ENCODE data around the gene KRTAP10-6. TPM values are rescaled to one million over a fixed set of nuclear protein-coding genes. Genes with fewer than 3 reads are reported as not detected.
"Not testable (repeated sequence)": the region's sequence is repeated elsewhere in the genome, so short reads cannot be mapped to it uniquely, and the experiment has no call there.

Gene KRTAP10-6
- total RNA-seq, 4 donors from 2014 or later: not detected

DNA sequence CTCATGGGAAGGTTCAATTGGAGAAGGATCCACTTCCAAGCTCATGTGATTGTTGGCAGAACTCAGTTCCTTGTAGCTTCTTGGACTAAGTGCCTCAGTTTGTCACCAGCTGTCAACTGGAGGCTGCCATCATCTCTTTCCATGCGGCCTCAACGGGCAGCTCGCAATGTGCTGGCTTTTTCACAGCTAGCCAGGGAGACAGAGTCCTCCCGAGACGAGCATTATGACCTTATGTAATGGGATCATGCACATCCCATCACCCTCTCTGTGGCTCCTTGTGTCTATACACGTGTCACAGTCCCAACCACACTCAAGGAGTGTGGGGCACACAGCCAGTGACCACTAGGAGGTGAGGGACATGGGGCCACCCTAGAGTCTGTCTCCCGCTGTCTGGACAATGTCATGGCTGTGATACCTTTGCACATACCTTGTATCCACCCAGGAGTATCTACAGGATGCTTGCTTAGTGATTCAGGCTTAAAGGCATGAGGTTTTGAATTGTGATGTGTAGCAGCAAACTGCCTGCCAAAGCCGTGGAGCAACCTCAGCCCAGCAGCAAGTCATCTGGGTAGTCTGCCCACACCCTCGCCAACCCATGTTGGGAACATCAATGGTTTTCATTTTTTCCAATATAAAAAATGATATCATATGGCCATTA lies 3.9 kb upstream of the KRTAP10-6 start:
- no peak for TF ChIP-seq CTCF (IDR thresholded peaks at IDR 0.05)
- DNase-seq: no peak
- Histone ChIP-seq H3K9me3 (no peaks in the 10 kb centered on the region), H3K4me3 (no peak overlapping the region), H3K27ac (no peak overlapping the region), H3K36me3 (no peaks in the 10 kb centered on the region), H3K4me1 (no peaks in the 10 kb centered on the region), H3K27me3 (no peaks in the 10 kb centered on the region)
- intact Hi-C loops (cut with DNase I; ENCODE audit: low total_unique reads): no loop called here

DNA sequence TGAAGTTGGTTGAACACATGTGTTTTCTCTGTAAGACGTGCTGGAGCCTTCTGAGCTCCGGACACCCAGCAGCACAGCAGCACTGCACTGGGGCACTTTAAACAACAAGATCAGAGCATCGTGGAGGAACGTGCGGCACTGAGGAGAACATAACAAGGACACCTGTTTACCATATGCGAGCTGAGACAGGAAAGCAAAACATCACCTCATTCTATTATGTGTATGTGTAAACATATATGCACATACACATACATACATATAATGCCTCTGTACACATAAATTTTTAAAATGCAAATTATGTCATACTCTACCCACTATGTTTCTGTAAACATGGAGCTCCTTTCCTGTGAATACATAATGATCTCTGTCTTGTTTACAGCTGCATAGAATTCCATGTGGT lies 3.2 kb upstream of the KRTAP10-6 start:
- Histone ChIP-seq H3K27ac (no peak overlapping the region), H3K9me3 (no peaks in the 10 kb centered on the region), H3K36me3 (no peaks in the 10 kb centered on the region), H3K4me3 (no peak overlapping the region), H3K27me3 (no peaks in the 10 kb centered on the region), H3K4me1 (no peaks in the 10 kb centered on the region)
- intact Hi-C loops (cut with DNase I; ENCODE audit: low total_unique reads): no loop called here
- TF ChIP-seq CTCF (IDR thresholded peaks at IDR 0.05): no peak
- TF ChIP-seq POLR2A (IDR thresholded peaks at IDR 0.05): no peak
- no peak for DNase-seq

DNA sequence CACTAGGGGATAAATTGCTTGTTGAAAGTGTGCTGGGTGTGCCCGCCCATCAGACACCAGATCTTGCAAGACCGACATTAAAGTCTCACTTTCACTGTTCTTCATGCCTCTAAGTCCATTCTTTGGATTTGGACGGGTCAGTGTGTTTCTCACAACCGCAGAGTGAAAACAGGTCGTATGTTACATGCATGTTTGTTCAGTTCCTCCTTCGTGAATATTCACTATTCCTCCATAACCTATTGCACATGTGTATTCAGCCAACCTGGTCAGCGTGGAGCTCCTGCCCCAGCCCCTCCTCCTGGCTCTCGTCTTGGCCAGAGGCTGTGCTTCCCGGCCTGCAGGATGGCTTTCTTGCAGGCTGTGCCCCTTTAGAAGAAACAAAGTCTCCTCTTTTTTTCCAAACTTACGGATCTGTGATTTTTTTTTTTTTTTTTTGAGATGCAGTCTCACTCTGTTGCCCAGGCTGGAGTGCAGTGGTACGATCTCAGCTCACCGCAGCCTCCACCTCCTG lies 2.2 kb upstream of the KRTAP10-6 start:
- intact Hi-C loops (cut with DNase I; ENCODE audit: low total_unique reads): no loop called here
- no peak overlapping the region for H3K4me3 ChIP-seq
- no peaks in the 10 kb centered on the region for H3K27me3 ChIP-seq
- H3K36me3 ChIP-seq: no peaks in the 10 kb centered on the region
- no peaks in the 10 kb centered on the region for H3K4me1 ChIP-seq
- no peak overlapping the region for H3K27ac ChIP-seq
- TF ChIP-seq POLR2A (IDR thresholded peaks at IDR 0.05) (no peak), CTCF (IDR thresholded peaks at IDR 0.05) (no peak)
- H3K9me3 ChIP-seq: no peaks in the 10 kb centered on the region
- no peak for DNase-seq

DNA sequence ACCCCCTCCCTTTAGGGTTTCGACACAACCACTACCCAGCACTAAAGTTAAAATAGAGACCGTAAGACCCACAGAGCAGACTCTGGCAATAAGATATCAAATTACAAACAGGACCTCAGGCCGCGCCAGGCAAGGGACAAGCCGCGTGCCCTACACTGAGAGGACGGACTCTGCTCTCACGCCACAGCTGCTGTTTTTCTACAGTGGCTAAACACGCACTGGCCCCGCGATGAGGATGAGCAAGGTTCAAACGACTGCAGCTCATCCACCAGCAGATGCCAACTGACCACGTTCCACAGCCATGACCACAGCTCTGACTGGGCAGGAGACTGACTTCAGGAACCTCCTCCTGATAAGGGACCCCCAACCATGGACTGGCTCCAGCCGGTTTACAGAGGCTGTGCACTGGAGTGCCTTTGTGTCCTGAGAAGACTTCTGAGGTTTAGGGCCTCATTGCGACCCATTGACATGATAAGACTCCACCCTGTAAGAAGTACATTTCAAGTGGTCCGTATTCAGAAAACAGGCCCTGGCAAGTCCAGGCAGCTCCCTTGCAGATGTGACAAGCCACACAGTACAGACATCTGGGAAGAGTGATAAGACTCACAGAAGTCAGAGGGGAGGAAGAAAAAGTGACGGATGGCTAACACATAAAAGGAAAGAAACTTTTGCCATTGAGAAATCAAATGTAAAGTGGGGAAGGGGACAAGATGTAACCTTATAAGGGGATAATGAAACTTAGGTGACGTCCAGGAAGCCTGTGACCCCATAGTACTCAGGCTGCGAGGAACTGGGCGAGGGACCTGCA lies 1.5 kb upstream of the KRTAP10-6 start:
- no peaks in the 10 kb centered on the region for H3K27me3 ChIP-seq
- H3K4me1 ChIP-seq: no peaks in the 10 kb centered on the region
- DNase-seq: no peak
- TF ChIP-seq POLR2A (IDR thresholded peaks at IDR 0.05) (no peak), CTCF (IDR thresholded peaks at IDR 0.05) (no peak)
- no peak overlapping the region for H3K27ac ChIP-seq
- intact Hi-C loops (cut with DNase I; ENCODE audit: low total_unique reads): no loop called here
- no peak overlapping the region for H3K4me3 ChIP-seq
- H3K36me3 ChIP-seq: no peaks in the 10 kb centered on the region
- no peaks in the 10 kb centered on the region for H3K9me3 ChIP-seq

GRCh38 chr21:44591801-44592130 lies 539 bp downstream of the KRTAP10-6 start:
- DNase-seq; H3K27ac ChIP-seq; H3K9me3 ChIP-seq; H3K36me3 ChIP-seq; H3K4me1 ChIP-seq; H3K4me3 ChIP-seq; H3K27me3 ChIP-seq; intact Hi-C loops (cut with DNase I; ENCODE audit: low total_unique reads): not testable (repeated sequence)

DNA sequence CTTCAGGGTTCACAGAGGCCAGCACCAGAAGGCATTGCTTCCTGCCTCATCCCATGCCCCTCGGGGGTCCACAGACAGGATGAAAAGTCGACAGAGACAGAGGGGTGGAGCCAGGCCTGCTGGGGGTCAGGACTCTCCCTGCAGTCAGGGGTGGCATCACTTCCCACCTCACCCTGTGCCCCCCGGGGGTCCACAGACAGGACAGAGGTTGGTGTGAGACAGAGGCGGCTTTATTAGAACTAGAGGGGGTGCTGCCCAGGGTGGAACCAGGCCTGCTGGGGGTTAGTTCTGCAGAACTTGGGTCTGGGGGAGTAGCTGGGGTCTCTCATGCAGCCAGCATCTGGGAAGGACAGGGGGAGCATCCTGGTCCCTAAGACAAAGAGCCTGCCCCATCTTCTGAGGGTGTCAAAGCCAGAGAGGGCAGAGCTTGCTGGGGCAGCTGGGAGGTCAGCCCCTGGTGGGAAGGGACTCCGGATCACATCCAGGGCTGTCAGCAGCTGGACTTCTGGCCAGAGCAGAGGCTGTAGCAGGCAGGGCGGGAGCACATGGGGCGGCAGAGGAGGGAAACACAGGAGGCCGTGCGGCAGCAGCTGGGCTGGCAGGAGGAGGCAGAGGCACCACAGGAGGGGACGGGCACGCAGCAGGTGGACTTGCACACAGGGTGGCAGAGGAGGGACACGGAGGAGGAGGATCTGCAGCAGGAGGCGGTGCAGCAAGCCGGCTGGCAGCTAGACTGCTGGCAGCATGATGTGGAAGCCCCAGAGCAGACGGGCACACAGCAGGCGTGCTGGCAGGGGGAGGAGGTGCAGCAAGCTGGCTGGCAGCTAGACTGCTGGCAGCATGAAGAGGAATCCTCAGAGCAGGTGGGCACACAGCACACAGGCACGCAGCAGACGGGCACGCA lies 1.2 kb downstream of the KRTAP10-6 start:
- H3K4me3 ChIP-seq; H3K9me3 ChIP-seq; H3K27ac ChIP-seq; H3K4me1 ChIP-seq; DNase-seq; H3K36me3 ChIP-seq; H3K27me3 ChIP-seq; intact Hi-C loops (cut with DNase I; ENCODE audit: low total_unique reads): not testable (repeated sequence)
